GM21423 (cell line): ENCODE results near the gene FOXC2.
"Not testable (repeated sequence)": the region's sequence is repeated elsewhere in the genome, so short reads cannot be mapped to it uniquely, and the experiment has no call there.

Experiments used
- ATAC-seq: cut with Tn5 transposase; IDR thresholded peaks from one replicate; pipeline ENCODE4 v1.9.1; 2021; ENCODE audit warnings: mild to moderate bottlenecking, moderate library complexity; ENCODE audit not compliant: unreplicated experiment

Gene FOXC2

DNA sequence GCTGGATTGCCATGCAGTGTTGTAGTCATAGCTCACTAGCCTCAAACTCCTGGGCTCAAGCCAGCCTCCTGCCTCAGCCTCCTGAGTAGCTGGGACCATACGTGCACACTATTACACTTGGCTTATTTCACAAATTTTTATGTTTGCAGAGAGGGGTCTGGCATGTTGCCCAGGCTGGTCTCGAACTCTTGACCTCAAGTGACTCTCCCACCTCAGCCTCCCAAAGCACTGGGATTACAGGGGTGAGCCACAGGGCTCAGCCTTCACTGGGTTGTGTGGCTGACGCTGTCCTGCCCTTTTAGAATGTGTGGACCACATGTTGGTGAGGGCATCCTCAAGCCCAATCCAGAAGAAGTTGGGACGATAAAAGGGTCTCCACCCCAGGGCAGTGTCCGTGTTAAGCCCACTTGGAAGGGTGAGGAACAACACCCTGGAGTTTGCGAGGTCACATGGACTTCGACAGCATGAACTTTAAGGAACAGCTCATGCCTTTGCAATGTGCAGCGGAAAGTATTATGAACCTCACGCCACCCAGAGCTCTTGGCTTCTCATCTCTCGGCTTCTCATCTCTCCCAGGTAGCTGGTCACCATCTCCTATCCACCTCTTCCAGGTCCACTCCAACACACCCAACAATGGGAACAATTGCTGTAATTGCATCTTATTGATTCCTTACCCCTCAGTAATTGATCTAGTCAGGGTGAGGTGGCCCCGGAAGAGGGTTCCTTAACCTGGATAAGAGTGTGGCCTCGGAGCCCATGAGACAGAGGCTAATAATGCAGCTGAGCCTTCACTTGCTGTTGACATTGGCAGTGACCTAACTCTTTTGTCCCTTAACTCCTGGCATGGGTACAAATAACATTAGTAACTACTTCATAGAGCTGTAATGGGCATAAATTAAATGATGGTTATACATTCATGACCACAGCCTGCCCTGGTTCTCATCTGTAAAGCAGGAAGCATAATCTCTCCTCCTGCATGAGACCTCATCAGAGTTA lies 18.4 kb downstream of the FOXC2 start:
- no peak for ATAC-seq

DNA sequence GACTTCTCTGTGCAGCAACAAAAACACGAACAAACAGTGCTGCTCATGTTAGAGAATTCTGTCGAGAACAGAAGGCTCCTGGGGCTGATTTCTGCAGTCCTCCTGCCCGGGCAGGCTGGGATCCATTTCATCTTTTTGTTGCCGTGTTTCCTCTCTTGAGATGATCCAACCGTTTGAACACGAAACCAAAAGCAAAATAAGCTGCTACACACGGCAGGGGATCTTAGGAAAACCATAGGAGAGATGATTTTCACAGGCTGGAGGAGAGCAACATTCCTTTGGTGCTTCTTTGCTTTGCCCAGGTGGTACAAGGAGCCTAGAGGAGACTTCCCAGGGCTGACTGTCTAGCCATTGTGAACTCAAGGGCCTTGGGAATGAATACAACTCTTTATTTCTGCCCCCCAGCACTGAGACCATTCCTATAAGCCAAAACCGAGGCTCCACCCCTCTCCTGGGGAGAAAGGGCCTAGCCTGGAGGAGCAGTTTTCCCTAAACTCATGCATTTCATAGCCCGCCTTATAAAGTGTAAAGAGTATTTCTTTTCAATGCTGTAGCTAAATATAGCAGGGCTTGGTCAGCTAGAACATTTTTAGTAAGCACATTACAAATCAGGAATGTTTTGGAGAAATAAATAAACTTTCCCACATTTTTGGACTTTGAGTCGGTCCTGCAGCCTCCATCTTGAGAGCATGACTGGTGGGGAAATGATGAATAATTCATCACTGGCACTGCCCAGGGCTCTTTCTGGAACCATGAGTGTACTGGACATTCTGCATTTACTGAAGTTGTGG lies 19.4 kb downstream of the FOXC2 start:
- no peak for ATAC-seq

DNA sequence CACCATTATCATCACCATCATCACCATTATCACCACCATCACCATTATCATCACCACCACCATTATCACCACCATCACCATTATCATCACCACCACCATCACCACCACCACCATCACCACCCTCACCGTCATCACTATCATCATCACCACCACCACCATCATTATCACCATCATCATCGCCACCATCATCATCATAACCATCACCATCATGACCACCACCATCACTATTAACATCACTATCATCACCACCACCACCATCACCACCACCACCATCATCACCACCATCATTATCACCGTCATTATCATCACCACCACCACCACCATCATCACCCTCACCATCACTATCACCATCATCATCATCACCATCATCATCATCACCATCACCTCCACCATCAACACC lies 20.9 kb downstream of the FOXC2 start:
- ATAC-seq = no peak

DNA sequence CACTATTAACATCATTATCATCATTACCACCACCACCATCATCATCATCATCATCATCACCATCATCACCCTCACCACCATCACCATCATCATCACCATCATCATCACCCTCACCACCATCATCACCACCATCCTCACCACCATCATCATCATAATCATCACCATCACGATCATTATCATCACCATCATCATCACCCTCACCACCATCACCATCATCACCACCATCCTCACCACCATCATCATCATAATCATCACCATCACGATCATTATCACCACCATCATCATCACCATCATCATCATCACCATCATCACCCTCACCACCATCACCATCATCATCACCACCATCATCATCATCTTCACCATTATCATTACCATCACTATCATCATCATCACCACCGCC lies 21.3 kb downstream of the FOXC2 start:
- not testable (repeated sequence) for ATAC-seq

DNA sequence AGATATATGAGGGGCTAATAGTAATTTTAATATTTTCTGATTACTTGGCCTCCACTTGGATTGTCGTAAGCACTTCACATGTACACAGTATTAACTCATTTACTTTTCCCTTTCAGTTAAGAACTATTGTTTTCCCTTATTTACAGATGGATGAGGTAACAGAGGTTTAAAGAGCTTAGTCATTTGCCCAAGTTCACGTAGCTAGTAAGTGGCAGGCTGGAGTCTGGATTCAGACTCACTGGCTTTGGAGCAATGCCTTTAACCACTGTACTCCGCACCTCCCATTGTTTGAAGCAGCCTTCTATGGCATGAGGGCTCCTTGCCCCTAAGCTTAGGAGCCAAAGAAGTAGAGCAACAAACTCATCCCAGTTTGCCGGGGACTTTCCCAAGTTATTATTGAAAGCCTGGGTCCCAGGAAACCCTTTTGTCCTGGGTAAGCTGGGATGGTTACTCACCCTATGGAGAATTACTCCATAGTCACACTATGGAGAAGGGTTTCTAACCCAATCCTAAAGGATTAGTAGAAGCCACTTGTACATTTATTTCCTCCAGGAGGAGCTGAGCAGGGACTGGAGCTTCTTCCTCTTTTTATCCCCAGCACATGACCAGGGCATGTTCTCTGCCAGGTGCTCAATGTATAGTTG lies 24.0 kb downstream of the FOXC2 start:
- no peak for ATAC-seq

DNA sequence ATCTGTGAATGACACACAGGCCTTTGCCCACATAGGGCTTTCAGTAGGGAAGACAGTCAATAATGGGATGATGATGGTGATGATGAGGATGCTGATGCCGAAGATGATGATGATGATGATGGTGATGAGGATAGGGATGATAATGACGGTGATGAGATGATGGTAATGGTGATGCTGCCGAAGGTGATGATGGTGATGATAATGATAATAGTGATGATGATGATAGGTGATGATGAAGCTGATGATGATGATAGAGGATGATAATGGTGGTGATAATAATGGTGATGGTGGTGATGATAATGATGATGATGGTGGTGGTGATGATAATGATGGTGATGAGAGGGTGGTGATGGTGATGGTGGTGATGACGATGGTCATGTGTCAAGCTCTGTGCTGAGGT lies 24.6 kb downstream of the FOXC2 start:
- no peak for ATAC-seq

DNA sequence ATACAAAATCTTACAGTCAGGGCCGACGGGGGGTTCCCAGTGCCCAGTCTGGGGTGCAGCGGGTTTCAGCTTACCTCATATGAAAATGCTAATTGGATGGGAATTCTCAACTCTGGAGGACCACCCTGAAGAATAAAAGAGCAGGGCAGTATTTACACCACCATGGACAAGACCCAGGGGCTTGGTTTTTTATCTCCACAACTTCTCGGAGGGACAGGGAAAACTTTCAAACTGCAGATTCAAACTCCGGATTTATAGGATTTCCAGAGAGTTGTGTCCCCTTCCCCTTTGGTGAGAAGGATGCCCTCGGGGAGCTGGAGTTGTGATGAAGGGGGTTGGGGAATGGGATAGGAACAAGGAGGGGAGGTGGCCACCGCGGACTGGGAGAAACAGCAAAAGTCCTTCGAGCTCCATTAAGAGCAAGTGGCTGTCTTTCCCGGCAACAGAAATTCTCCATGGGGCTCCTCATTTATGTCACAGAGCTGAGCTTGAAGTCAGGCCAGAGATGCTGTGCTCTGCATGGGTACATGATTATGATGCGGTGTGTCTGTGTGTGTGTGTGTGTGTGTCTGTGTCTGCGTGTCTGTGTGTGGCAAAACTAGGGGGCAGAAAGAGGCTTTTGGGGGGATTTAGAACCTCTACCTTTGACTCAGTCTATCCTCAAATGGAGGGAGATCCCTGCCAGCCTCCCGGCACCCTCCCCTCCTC lies 27.4 kb downstream of the FOXC2 start:
- ATAC-seq = no peak

DNA sequence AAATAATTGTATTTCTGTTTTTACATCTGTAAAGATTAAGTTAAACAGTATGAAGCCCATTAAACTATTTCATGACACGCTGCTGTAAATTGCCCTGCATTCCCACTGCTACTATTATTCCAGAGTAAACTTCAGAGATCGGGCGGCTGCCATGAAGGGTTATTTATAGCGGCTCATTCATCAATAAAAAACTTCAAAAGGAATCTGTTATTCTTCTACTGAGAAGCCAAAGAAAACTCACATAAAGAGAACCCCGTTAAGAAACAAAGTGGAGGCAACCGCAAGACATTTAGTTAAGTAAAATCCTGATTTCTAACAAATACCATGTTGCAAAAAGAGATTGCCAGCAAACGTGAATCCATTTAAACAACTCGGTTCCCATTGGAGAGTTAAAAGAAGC lies 28.1 kb downstream of the FOXC2 start:
- ATAC-seq = no peak

DNA sequence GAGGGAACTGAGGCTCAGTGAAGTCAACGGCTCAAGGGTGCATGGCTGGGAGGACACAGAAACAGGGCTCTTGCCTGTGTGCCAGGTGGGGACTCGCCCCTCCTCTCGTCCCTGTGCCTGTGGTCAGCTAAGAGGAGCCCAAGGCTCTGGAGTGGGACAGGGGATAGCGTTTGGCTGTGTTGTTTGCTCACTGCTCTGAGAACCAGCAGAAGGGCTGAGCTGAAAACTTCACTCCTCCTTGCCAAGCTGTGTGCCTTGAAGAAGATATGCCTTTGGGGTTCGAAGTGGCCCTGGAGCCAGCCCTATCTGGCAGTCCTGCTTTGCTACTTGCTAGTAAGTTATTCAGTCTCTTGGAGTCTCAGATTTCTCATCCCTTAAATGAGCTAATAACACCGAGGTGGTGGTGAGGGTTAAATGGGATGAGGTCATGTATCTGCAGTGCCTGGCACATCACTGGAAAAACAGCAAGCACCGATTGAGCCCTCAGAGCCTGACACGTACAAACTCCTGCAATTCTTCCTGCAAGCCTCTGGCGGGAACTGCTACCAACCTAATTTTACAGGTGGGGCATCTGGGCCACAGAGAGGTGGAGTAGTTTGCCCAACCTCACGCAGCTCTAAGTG lies 29.5 kb downstream of the FOXC2 start:
- no peak for ATAC-seq

DNA sequence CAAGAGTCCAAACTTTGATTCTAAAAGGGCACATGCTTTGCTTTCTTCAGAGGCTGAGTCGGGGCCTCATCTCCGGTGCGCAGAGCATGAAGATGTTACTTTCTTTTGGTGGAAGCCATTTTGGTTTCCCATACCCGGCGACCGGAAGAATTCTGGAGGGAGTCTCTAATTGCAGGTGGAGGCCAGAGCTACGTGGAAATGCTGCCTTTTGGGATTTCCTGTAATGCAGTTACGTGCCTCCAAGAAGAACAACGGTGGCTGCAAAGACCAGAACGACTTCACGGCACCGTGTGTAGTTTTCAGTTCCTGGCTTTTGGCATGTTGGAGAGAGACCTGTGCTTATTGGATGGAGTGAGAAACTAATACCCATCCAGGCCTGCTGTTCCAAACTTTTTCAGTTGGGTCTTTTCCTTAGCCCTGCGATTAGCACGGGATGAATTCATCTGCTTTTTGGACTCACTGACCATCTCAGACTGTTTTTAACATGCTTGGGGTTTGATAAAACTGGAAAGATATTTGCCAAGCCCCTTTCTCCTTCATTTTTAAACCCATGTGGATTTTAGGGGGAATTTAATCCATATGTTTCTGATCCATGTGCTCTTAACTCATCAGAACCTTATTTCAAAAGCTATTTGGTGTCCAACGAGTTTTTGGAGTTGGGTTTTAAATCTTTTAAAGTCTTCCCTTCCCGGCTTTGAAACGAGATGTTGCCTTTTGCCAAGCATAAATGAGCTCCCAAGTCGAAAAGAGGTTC lies 30.7 kb downstream of the FOXC2 start:
- no peak for ATAC-seq

DNA sequence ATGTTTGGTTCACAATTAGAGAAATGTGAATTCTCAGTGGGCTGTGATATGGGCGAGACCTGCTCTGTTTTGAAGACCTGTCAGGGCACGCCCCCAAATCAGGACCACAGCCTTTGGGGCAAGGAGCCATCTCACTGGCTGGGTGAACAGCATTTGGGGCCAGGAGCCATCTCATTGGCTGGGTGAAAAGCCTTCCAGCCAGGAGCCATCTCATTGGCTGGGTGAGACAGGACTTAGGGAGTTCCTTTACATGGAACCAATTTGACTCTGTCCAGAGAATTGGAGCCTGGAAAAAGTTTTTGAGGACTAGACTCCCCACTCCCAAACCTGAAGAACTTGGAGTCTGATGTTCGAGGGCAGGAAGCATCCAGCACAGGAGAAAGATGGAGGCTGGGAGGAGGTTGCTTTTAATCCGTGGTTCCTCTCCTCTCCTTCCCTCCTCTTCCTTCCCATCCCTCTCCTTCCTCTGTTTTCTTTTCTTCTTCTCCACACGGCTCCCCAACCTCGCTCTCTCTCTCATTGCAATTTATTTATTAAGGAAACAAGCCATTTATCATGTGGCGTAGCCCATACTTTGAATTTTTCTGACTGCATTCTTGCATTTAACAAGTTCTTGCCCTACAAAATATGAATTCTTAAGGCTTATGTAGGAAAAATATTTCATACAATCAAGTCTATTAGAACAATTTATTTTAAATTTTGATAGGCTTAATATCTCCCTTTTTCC lies 31.4 kb downstream of the FOXC2 start:
- ATAC-seq = no peak

DNA sequence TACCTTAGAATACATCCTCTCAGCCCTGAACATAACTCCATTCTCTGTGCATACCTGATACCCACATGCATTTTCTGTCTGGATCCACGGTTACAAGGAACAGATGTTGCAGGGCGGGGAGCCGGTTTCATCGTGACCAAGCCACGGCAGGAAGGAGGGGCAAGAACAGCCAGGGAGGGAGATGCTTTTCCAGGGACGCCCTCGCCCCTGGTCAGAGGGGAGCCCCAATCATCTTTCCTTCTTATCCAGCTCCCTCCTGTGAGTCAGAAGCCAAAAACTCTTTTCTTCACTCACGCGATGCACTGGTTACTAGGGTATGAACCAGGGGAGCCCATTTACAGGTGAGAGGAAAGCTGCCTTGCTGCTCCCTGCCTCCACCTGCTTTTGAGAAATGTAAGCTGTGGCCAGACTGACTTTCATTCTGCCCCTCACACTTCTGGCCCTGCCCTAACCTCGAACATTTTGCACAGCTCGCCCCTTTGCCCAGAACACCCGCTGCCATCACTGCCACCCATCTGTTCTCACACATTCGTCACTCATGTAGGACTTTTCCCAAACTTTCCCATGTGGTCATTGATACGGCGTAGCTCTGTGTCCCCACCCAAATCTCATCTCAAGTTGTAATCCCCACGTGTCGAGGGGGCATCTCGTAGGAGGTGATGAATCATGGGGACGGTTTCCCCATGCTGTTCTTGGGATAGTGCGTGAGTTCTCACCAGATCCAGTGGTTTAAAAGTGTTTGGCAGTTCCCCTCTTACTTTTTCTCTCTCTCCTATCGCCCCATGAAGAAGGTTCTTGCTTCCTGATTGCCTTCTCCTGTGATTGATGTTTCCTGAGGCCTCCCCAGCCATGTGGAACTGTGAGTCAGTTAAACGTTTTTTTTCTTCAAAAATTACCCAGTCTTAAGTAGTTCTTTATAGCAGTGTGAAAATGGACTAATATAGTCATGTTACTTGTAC lies 32.3 kb downstream of the FOXC2 start:
- no peak for ATAC-seq

DNA sequence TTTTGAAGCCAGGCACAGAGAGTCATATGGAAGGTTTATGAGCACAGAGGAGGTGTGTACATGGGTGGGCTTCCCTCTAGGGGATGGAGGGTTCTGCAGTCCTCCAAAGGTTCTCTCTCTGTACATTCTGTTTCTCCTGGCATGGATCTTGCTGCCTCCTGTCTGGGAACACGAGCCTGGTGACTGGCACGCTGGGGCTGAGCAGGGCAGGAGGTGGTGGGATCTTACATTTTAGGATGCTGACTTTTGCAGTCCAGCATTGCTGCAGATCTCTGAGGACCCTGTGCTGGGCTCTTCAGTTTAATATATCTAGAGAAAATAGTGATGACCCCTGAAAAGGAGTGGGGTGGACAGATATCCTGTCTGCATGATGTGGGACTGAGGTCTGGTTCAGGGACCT lies 34.7 kb downstream of the FOXC2 start:
- no peak for ATAC-seq

DNA sequence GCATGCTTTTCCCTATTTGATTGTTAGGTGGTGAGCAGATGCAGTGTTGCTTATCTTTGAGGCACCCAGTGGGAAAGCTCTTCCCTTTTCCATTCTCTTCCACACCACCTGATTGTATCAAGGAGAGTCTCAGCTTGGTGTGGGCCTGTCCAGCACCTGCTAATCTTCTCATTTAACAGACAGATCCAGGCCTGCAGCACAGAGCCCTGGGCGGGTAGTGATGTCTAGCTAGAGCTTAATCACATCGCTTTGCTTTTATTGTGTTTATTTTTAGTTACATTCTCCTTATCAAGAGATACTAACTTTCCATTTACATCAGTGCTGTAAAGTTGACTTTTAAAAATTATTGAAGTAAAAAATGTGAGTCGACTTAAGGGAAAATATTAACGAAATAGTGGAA lies 35.9 kb downstream of the FOXC2 start:
- ATAC-seq = no peak

DNA sequence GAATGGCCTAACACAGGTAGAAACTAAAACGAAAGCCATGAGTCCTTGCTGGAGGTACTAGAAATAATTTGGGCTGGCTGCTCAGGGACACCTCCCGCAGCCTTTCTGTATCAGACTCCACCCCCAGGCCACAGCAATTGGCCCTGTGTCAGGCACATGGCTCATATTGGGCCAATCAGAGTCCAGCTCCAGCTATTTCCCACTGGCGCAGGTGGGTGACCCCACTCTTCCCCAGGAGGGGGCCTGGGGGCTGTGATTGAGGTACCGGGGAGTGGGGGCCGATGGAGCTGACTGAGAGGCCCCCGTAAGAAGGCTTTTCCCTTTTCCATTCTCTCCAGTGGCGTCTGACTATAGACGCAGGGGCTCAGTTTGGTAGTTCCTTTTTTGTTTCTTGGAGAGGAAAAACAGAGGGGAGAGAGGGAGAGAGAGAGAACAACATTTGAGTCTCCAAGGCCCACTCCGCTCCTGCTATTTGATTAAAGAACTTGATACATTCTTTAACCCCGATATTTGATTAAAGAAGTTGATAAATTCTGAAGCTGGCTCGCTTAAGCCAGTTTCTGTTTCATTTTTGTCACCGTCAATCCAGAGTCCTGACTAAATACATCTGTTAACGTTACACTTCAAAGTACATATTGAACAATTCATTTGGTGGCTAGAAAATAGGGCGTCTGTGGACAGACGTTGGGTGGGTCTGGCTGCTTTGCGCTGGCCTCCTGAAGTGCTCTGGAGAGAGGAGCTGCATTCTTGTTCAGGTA lies 38.0 kb downstream of the FOXC2 start:
- ATAC-seq = no peak

DNA sequence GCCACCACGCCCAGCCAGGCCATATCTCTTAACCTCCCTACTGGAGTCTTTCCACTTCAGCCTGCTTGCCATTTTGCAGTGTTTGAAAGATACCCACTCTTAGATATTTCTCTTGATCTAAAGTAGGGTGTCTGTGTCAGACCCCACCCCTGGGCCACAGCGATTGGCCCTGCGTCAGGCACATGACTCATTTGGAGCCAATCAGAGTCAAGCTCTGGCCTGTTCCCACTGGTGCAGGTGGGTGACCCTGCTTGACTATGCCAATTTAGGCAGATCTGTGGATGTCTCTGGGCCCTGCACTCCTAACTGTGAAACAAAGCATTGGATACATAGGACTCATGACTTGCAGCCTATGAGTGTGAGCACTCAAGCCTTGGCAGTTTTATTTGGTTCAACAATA lies 39.3 kb downstream of the FOXC2 start:
- ATAC-seq = no peak

DNA sequence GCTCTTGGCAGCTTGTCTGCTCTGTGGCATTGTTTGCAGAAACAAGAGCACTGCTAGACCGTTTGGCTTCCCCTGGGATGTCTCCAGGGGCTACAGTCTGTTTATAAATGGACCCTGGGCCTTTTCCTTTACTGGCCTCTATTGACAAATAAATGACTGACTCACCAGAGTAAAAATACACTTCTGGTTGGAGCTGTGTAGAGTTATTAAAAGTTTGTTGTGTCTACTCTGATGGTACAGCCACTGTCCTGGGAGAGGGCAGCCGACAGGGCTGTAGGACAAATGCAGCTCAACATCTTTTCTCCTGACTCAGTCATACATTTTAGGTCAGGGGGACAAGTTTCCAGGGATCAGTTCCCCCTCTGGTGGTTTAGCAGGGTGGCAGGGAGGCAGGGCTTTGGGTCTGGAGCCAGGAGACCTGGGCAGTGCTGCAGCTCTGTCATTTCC lies 41.7 kb downstream of the FOXC2 start:
- no peak for ATAC-seq
